Kidney (tissue), 14 donors: ENCODE results near the gene SEMA3A. TPM values are rescaled to one million over a fixed set of nuclear protein-coding genes. Genes with fewer than 3 reads are reported as not detected.
"Not testable (repeated sequence)": the region's sequence is repeated elsewhere in the genome, so short reads cannot be mapped to it uniquely, and the experiment has no call there.

Source experiments
- DNase-seq, 5 donors: peaks; one replicate each; pipeline ENCODE4 v3.0.0-alpha.2; 2013 to 2020
- FAIRE-seq: peaks from 2 replicates; lab custom pipeline; 2012; peaks lifted over from hg19 to GRCh38; lab: Jason Lieb, UNC
- H3K27ac ChIP-seq, 2 donors: one replicate each; pipeline ENCODE4 v1.7.0; 2013; ENCODE audit warnings: low read depth in 2 of 2, low read length in 2 of 2, inconsistent platforms in 1 of 2
- H3K27me3 ChIP-seq: one replicate; pipeline ENCODE4 v1.7.1; 2013; ENCODE audit warnings: low read length, inconsistent platforms; ENCODE audit not compliant: control insufficient read depth, insufficient read depth
- H3K36me3 ChIP-seq, 3 donors: one replicate each; pipeline versions ENCODE4 v1.7.0 to v1.7.1; 2013; ENCODE audit warnings: low read length in 3 of 3, control low read depth in 1 of 3, inconsistent platforms in 1 of 3; ENCODE audit not compliant: insufficient read depth in 3 of 3, control insufficient read depth in 2 of 3
- H3K4me1 ChIP-seq, 3 donors: one replicate each; pipeline versions ENCODE4 v1.7.0 to v1.7.1; 2013; ENCODE audit warnings: low read length in 3 of 3, inconsistent platforms in 1 of 3, low read depth in 1 of 3; ENCODE audit not compliant: control insufficient read depth in 2 of 3, insufficient read depth in 2 of 3
- H3K4me3 ChIP-seq, 3 donors: one replicate each; pipeline versions ENCODE4 v1.7.0 to v1.8.1; 2013; ENCODE audit warnings: low read length in 3 of 3, control low read depth in 1 of 3, inconsistent platforms in 1 of 3
- H3K9ac ChIP-seq, 3 donors: one replicate each; pipeline versions ENCODE4 v1.7.0 to v1.7.1; 2013; ENCODE audit warnings: low read length in 3 of 3, control low read depth in 1 of 3, inconsistent platforms in 1 of 3
- H3K9me3 ChIP-seq, 3 donors: one replicate each; pipeline versions ENCODE4 v1.7.0 to v1.7.1; 2013; ENCODE audit warnings: low read length in 3 of 3, control low read depth in 1 of 3, inconsistent platforms in 1 of 3; ENCODE audit not compliant: control insufficient read depth in 2 of 3, insufficient read depth in 1 of 3
- CTCF ChIP-seq: IDR thresholded peaks from 3 replicates; pipeline ENCODE4 v1.5.1; 2012; ENCODE audit warnings: mild to moderate bottlenecking, moderate library complexity, borderline replicate concordance; ENCODE audit not compliant: insufficient read depth; ENCODE audit errors: extremely low read depth
- intact Hi-C: fragments of 100-400 bp; cut with DNase I; formaldehyde crosslinking; loops from one replicate; pipeline ENCODE4 v1.11.1; 2022
- polyA plus RNA-seq: library from polyadenylated mRNA; stranded (reverse); fragments of 350-450 nt; fragmentation: Illumina TruSeq; extraction: RNeasy Lipid Tissue Mini Kit (QIAGEN cat#74804); gene quantifications from one replicate; pipeline ENCODE4 v1.2.3, GENCODE V29; 2014; ENCODE audit warnings: low read depth, low replicate concordance; ENCODE audit not compliant: insufficient read depth
- total RNA-seq: library from RNA; stranded (reverse); fragmentation: NEBNext Ultra II Directional; extraction: Animal tissue kit (Norgen Biotek cat#: 25700); gene quantifications from one replicate; pipeline ENCODE4 v1.2.1, GENCODE V29; 2021
- donor health status: control.
- donor health status: control.
- donor health status: control.
- donor health status: control.
- donor health status: control.
- donor health status: DM: yes; HTN: yes; CAD: no.
- donor health status: Normal renal cell carcinoma (clear cell type).

SEMA3A gene
- total and polyA plus RNA-seq, 2 donors from 2014 or later = 0.34 to 10.7 TPM

DNA sequence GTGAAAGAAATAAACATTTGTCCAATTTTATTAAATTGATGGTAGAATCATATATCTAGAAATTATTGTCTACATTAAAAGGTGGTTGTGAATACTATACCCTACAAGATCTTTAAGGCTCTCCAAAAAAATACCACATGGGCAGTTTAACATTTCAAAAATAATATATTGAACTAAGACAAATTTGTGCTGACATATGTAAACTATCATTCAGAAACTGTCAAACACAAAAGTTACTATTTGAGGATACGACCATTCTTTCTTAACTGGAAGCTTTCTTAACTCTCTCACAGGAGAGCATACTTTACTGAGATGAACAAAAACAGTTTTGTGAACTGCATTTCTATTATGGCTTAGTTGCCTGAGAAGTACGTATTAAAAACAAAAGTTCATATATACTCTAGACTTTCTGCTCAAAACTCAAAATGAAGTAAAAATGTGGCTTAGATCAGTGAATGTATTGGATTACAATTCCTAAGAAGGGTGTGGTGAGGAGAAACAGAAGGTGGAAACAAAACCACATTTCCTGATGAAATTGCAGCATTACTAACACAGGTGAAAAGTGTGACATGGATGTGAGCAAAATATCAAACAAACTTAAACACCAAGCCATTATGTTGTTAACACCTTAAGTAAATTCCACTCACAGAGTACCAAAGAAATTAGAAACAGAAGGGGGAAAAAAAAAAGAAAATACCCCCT, 138.5 kb downstream of the SEMA3A start:
- Histone ChIP-seq H3K27ac (no peak overlapping the region), H3K36me3 (no peaks in the 10 kb centered on the region), H3K9ac (no peak overlapping the region), H3K27me3 (no peaks in the 10 kb centered on the region), H3K9me3 (no peaks in the 10 kb centered on the region), H3K4me3 (no peak overlapping the region), H3K4me1 (no peaks in the 10 kb centered on the region)
- FAIRE-seq (no peak), DNase-seq (no peak)
- intact Hi-C loops = no loop called here
- TF ChIP-seq CTCF = no peak

GRCh38 chr7:84055199-84055598, 139.4 kb downstream of the SEMA3A start:
- not testable (repeated sequence) for FAIRE-seq

GRCh38 chr7:84049071-84049836, 145.3 kb downstream of the SEMA3A start:
- no peak overlapping the region for H3K9ac ChIP-seq
- no peaks in the 10 kb centered on the region for H3K4me1 ChIP-seq
- intact Hi-C loops = no loop called here
- DNase-seq (no peak), FAIRE-seq (no peak)
- H3K27me3 ChIP-seq = no peaks in the 10 kb centered on the region
- H3K4me3 ChIP-seq = no peak overlapping the region
- H3K27ac ChIP-seq = no peak overlapping the region
- no peaks in the 10 kb centered on the region for H3K36me3 ChIP-seq
- TF ChIP-seq CTCF = no peak
- no peaks in the 10 kb centered on the region for H3K9me3 ChIP-seq

More at GRCh38 chr7:84055199-84055598, 139.4 kb downstream of the SEMA3A start:
- H3K4me3 ChIP-seq, H3K36me3 ChIP-seq, H3K9ac ChIP-seq, DNase-seq, H3K9me3 ChIP-seq, H3K27ac ChIP-seq, H3K27me3 ChIP-seq, H3K4me1 ChIP-seq, intact Hi-C loops: not testable (repeated sequence)

DNA sequence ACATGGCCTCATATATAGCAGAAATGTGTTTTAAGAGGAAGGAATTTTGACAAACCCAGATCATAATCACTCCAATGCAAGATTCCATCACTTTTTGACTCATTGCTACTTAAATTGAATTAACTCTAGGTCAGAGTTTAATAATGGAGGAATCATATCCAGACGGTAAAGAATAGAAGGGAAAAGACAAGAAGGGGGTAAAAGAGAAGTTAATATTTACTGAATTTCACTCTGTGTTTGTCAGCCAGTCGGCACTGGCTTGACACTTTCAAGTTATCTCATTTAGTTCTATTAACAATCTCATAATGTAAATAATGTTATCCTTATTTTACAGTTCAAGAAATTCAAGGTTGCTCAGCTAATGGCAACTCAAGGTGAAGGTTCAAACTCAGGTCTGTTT, 147.5 kb downstream of the SEMA3A start:
- no peaks in the 10 kb centered on the region for H3K36me3 ChIP-seq
- no peaks in the 10 kb centered on the region for H3K27me3 ChIP-seq
- DNase-seq = no peak
- no peak overlapping the region for H3K4me3 ChIP-seq
- H3K4me1 ChIP-seq = no peaks in the 10 kb centered on the region
- H3K9ac ChIP-seq = no peak overlapping the region
- no peaks in the 10 kb centered on the region for H3K9me3 ChIP-seq
- no peak for FAIRE-seq
- TF ChIP-seq CTCF = no peak
- no peak overlapping the region for H3K27ac ChIP-seq
- intact Hi-C loops = no loop called here
